ENCODE results near the gene PEF1.

PEF1 gene

GRCh38 chr1:31670593-31670964 is 25.9 kb upstream of the PEF1 start:
- no peak for DNase-seq

GRCh38 chr1:31669786-31670592 is 25.3 kb upstream of the PEF1 start:
- peak; percentile 12 for DNase-seq

GRCh38 chr1:31669433-31669785 is 24.7 kb upstream of the PEF1 start:
- no peak for DNase-seq

- DNase-seq, result no peak
Measured at GRCh38 chr1:31668303-31668883, 23.7 kb upstream of the PEF1 start.

- no peak for DNase-seq
Measured at GRCh38 chr1:31667065-31667785, 22.5 kb upstream of the PEF1 start.

GRCh38 chr1:31666263-31666963 is 21.7 kb upstream of the PEF1 start:
- DNase-seq, result no peak

GRCh38 chr1:31665234-31665878 is 20.7 kb upstream of the PEF1 start:
- no peak for DNase-seq

- DNase-seq, result no peak
Measured at GRCh38 chr1:31664528-31664927, 19.9 kb upstream of the PEF1 start.

- DNase-seq, result peak; percentile 51
Measured at GRCh38 chr1:31663622-31664452, 19.2 kb upstream of the PEF1 start.

GRCh38 chr1:31662463-31662862 is 17.8 kb upstream of the PEF1 start:
- DNase-seq, result no peak

GRCh38 chr1:31661856-31662255 is 17.2 kb upstream of the PEF1 start:
- no peak for DNase-seq

- DNase-seq, result no peak
Measured at GRCh38 chr1:31660871-31661455, 16.3 kb upstream of the PEF1 start.

GRCh38 chr1:31659889-31660288 is 15.2 kb upstream of the PEF1 start:
- no peak for DNase-seq

GRCh38 chr1:31658721-31659120 is 14.0 kb upstream of the PEF1 start:
- DNase-seq, result no peak

- DNase-seq, result no peak
Measured at GRCh38 chr1:31657972-31658510, 13.4 kb upstream of the PEF1 start.

GRCh38 chr1:31657020-31657804 is 12.5 kb upstream of the PEF1 start:
- no peak for DNase-seq

- no peak for DNase-seq
Measured at GRCh38 chr1:31655756-31656155, 11.1 kb upstream of the PEF1 start.

GRCh38 chr1:31655104-31655503 is 10.4 kb upstream of the PEF1 start:
- no peak for DNase-seq

- DNase-seq, result no peak
Measured at GRCh38 chr1:31654474-31654776, 9.7 kb upstream of the PEF1 start.

- DNase-seq, result no peak
Measured at GRCh38 chr1:31653717-31654473, 9.2 kb upstream of the PEF1 start.

All from activated CD4-positive, alpha-beta T cell treated with anti-CD3 and anti-CD28 coated beads, Interleukin-2, amount 50 U/mL, for 16 hours (primary cell).